ENCODE data around the gene FAM110A. TPM values are rescaled to one million over a fixed set of nuclear protein-coding genes. Genes with fewer than 3 reads are reported as not detected.

FAM110A gene
- total and polyA plus RNA-seq, 9 of the 15 experiments (the other 6 are each of a cell fraction or from before 2014, with no cell fraction given): 0.73 to 15.5 (median 3.6) TPM

GRCh38 chr20:833450-834150 lies at the start of gene FAM110A (continued):
- TF ChIP-seq ZFX (CRISPR knock-in tag; IDR thresholded peaks at IDR 0.05) (peak; percentile 64), CREB1 (IDR thresholded peaks at IDR 0.05) (no peak), CREB1 (CRISPR knock-in tag; IDR thresholded peaks at IDR 0.05) (peak; percentile 66; the same call in 1 of the 2 replicates), GTF3C2 (IDR thresholded peaks at IDR 0.05; ENCODE audit: borderline replicate concordance, extremely low read depth, insufficient read length) (no peak), MAFG (tag; conservative IDR thresholded peaks at IDR 0.05) (no peak), SMAD3 (CRISPR knock-in tag; conservative IDR thresholded peaks at IDR 0.05) (no peak), MYNN (IDR thresholded peaks at IDR 0.05) (no peak), MYNN (CRISPR knock-in tag; IDR thresholded peaks at IDR 0.05) (no peak), RNF2 (IDR thresholded peaks at IDR 0.05) (0 out of 2 replicates have a peak, but pooled peaks have one; percentile 57), ELK3 (CRISPR knock-in tag; IDR thresholded peaks at IDR 0.05) (no peak), TGIF2 (CRISPR knock-in tag; IDR thresholded peaks at IDR 0.05) (0 out of 2 replicates have a peak, but pooled peaks have one; percentile 13), EGR1 (conservative IDR thresholded peaks at IDR 0.05) (peak; percentile 36; the same call in 1 of the 2 replicates), XRCC5 (IDR thresholded peaks at IDR 0.05; ENCODE audit: low read depth, low read length) (0 out of 2 replicates have a peak, but pooled peaks have one; percentile 37), CBX1 (IDR thresholded peaks at IDR 0.05; ENCODE audit: low read depth) (no peak), KLF10 (CRISPR knock-in tag; IDR thresholded peaks at IDR 0.05) (no peak), FOSL1 (tag; conservative IDR thresholded peaks at IDR 0.05) (no peak), PYGO2 (tag; IDR thresholded peaks at IDR 0.05) (no peak), USF1 (CRISPR knock-in tag; IDR thresholded peaks at IDR 0.05) (no peak), MXI1 (IDR thresholded peaks at IDR 0.05; ENCODE audit: low read depth, low read length) (peak; percentile 77; the same call in 1 of the 2 replicates), RAD21 (CRISPR knock-in tag; conservative IDR thresholded peaks at IDR 0.05 in 1 of 2, IDR thresholded peaks at IDR 0.05 in 1 of 2) (no peak), HDAC8 (tag; IDR thresholded peaks at IDR 0.05) (no peak), RCOR1 (IDR thresholded peaks at IDR 0.05; ENCODE audit: borderline replicate concordance in 1 of 2, low read depth in 2 of 2, low read length in 2 of 2) (no peak), FOXM1 (IDR thresholded peaks at IDR 0.05; ENCODE audit: low read depth) (peak; percentile 99), FOXM1 (CRISPR knock-in tag; IDR thresholded peaks at IDR 0.05; ENCODE audit: low read depth) (peak; percentile 99), ZBTB7A (IDR thresholded peaks at IDR 0.05; ENCODE audit: borderline replicate concordance, control insufficient read depth, low read depth, low read length) (peak; percentile 57; the same call in 1 of the 2 replicates)
